Measurements from ENCODE around the gene NRIP2.

NRIP2 gene

DNA sequence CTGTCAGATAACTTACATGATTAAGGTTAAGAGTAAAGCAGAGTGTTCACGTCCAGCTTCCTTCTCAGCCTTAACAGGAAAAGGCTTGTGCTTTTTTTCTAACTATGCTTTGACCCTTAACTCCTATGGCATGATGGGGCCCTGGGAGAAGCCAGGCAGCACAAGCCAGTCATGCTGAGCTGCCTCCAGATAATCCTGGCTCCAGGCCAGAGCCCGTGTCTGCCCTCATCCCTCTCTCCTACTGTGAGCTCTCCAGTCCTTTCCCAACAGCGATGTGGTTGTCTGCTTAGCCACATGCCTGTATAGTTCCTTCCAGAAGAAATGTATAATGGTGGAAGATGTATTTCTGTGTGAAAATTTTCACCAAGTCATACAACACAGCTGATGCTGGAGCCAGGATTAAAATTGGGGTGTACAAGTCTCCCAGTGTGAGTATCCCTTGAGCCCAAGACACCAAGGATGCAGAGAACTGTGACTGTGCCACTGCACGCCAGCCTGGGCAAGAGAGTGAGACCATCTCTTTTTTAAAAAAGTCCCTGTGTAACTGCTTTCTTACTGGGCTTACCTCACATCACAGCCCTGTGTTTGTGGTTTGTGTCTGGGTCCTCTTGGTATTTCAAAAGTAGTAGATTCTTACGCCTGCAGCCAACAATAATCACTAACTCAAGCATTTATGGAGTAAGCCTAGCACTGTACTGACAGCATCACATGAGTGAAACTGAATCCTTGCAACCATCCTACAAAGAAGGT is 30.3 kb downstream of the NRIP2 start:
- DNase-seq (ENCODE audit: low read depth), result no peak

DNA sequence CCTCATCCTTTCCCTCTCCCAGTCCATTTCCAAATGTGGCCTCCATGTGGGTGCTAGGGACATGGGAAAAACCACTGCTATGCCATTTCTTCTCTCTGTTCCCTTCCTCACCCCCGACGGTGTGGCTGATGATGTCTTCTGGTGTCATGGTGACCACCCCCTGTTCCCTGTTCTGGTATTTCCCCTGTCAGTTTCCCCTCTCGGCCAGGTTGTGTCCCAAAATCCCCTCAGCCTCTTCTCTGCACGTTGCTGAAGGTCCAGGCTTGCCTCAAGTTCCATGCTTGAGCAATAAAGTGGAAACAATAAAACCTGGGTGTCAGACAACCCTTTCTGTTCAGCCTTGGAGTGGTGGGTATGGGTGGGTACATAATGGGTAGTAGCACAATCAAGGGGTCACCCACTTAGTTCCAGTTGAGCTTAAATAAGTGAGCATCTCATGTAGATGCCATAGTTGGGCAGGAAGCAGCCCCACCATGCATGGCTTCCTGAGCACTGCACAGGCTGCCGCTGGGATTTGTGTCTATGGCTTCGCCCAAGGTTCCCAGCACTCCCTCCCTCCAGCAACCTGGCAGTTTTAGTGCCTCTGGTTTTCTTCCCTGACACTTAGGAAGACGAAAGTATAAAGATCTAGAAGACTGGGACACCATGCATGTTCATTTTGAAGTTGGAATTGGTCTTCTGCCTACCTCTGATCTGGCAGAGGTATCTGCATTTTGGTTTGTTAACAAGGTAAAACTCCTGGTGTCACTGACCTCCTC is 31.0 kb downstream of the NRIP2 start:
- DNase-seq (ENCODE audit: low read depth), result no peak

DNA sequence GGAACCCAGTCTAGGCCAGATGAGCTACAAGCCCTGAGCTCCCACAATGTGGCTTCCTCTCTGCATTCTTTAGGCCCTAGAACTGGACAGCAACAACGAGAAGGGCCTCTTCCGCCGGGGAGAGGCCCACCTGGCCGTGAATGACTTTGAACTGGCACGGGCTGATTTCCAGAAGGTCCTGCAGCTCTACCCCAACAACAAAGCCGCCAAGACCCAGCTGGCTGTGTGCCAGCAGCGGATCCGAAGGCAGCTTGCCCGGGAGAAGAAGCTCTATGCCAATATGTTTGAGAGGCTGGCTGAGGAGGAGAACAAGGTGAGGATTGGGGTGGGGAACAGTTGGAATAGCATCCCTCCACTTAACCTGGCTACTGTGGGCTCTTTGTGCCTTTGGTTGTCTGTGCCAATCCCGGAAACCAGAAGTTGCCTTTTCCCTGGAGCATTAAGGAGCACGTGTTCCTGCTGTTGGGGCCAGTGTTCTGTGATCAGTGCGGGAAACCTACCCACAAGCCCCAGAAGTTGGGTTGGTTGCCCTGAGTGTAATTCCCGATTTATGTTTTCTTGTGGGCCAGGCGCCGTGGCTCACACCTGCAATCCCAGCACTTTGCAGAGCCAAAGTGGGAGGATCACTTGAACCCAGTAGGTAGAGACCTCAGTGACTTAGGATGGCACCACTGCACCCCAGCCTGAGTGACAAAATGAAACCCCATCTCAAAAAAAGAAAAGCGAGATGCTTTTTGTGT is 33.6 kb downstream of the NRIP2 start:
- no peak for DNase-seq (ENCODE audit: low read depth)

DNA sequence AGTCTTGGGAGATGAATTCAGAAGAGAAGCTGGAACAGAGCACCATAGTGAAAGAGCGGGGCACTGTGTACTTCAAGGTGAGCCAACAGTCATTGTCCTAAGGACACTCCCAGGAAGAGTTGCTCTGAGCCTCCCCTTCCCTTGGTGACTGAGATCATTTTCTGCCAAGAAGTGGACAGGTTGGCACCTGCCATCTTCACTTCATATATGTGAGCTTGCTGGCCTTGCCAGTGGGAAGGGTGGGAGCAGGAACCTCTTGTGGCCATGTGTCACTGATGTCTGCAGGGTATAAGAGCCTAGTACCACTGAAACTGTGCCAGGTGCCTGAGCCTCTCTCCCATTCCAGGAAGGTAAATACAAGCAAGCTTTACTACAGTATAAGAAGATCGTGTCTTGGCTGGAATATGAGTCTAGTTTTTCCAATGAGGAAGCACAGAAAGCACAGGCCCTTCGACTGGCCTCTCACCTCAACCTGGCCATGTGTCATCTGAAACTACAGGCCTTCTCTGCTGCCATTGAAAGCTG is 34.7 kb downstream of the NRIP2 start:
- DNase-seq (ENCODE audit: low read depth), result no peak

DNA sequence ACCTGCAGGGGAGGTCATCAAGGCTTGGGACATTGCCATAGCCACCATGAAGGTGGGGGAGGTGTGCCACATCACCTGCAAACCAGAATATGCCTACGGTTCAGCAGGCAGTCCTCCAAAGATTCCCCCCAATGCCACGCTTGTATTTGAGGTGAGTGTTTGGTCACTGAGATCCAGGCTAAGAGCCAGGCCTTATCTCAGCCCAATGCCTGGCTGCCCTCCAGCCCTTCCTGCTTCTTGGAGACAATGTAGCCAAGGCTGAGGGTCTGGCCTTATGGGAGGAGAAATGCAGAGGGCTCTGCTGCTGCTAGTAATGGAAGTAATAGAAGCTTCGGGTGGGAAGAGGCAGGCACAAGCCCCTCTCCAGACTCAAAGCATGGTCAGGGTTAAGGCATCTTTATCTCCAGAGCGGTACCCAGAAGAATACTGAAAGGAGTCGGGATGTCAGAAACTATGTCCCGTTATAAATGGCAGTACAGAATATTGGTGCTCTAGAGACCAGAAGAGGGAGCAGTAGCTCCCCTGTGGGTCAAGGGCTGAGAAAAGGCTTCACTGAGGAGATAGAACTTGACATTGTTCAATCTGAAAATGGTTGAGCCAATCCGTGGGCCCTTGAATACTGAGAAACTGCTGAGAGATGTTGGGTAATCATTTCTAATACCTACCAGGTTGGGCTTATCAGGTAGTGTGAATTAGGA is 37.0 kb downstream of the NRIP2 start:
- no peak for DNase-seq (ENCODE audit: low read depth)

DNA sequence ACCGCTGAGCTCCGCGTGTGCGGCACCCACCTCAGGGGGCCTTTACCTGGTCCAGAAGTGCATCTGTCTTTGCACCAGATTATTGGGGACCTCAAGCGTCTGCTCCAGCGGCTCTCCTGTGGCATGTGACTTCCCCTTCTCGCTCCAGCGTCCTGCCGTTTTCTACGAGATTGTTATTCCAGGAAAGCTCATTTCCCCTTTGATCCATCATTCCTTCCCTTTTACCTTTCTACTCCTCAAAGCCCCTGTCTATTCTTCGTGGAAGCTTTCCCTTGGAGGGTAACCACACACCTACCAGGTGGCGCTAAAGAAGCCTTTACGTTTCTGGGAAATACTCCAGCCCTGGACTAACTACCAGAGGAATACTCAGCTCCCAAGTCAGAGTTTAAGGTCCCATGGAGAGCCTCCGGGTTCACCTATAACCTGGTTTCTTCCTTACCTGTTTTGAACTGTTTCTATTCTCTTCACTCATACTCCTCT is 38.6 kb downstream of the NRIP2 start:
- no peak for DNase-seq (ENCODE audit: low read depth)

DNA sequence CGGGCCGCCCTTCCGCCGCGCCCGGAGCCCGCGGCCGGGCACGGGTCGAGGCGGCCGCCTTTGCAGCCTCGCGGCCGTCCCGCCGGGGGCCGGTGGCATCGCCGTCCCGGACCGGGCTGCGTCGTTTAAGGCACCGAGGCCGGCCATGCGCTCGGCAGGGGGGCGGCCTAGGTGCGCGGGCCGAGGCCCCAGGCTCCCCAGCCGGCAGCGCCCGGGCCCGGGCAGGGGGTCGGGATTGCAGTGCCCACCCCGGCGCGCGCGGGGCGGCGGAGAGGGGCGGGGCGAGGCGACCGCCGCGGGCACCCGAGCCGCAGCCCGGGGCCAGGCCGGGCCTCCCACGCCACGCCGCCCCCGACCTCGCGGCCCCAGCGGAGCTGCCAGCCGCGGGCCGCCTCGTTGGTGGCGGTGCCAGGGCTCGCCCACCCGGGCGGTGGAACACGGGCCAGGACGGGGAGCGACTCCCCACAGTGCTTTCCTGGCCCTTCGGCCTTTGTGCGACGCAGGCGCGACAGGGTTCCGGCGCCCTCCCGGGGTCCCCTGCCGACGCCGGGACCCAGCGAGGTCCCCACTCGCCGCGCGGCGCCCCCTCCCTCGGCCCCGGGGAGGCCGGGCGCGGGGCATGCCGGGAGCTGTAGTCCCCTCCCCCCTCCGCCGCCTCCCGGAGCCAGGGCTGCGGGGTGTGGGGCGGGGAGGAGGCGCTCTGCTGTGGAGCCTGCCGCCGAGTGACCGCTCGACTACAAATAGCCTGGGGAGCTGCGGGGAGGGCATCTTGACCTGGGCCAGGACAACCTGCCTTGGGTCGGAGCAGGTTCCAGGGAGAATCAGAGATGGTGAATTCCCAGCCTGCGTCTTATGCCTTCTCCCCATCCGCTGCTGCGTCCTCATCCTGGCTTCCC is 39.3 kb downstream of the NRIP2 start:
- peak; percentile 54 for DNase-seq (ENCODE audit: low read depth)

DNA sequence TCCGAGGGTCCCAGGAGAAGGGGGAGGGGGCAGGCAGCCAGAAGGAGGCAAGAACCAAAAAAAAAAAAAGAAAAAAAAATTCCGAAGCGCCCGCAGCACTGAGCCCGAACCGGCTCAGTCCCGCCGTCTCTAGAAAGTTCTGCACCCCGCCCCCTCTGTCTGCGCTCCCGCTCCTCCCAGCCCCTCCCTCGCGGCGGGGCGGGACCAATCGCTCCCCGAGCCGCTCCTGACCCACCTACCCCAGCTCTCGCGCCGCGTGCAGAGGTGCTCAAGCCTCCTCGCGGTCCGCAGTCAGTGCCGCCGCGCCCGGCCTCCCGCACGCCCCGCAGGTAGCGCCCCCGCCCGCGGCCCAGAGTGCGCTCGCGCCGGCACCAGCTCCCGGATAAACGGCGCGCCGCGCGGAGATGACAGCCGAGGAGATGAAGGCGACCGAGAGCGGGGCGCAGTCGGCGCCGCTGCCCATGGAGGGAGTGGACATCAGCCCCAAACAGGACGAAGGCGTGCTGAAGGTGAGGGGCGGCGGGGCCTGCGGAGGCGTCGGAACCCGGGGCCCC is 40.0 kb downstream of the NRIP2 start, which contains the start of gene FKBP4:
FKBP4 (plus strand) TSS at position 235 of the 554 bp plus-strand sequence; CDS start at position 405, 170 bp downstream.
- DNase-seq (ENCODE audit: low read depth), result peak; percentile 82

DNA sequence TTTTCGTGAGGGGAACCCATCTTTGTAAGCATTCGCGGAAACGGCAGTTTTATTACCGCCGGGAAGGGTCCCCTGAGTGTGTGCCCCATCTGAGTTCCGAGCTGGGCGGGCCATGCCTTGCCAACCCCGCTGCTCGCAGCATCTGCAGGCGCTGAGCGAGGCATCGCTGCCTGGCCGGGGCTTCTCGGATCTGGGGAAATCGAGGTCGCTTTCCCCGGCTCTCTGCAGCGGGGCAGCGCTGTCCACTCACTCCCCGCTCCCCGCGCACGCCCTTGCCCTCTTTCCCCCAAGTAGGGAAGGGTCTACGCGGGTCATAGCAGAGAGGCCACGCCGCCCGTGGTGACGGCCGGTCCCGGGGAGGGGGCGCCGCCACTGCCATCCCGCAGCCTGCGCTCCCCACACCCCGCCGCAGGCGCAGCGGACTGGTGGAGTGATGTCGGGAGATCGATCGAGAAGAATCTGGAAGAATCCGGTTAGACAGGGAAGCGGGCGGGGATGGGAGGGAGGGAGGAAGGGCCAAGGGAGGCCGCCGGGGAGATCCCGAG is 40.6 kb downstream of the NRIP2 start:
- no peak for DNase-seq (ENCODE audit: low read depth)

DNA sequence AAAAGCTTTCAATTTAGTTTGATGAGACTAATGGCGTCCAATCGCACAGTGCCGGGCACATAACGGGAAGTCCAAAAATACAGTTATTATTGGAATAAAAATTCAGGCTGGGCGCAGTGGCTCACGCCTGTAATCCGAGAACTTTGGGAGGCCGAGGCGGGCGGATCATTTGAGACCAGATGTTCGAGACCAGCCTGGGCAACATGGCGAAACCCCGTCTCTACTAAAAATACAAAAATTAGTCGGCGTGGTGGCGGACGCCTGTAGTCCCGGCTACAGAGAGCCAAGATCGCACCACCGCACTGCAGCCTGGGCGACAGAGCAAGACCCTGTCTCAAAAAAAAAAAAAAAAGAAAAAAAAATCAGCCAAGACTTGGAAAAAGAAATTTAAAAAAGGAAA is 41.3 kb downstream of the NRIP2 start:
- no peak for DNase-seq (ENCODE audit: low read depth)

DNA sequence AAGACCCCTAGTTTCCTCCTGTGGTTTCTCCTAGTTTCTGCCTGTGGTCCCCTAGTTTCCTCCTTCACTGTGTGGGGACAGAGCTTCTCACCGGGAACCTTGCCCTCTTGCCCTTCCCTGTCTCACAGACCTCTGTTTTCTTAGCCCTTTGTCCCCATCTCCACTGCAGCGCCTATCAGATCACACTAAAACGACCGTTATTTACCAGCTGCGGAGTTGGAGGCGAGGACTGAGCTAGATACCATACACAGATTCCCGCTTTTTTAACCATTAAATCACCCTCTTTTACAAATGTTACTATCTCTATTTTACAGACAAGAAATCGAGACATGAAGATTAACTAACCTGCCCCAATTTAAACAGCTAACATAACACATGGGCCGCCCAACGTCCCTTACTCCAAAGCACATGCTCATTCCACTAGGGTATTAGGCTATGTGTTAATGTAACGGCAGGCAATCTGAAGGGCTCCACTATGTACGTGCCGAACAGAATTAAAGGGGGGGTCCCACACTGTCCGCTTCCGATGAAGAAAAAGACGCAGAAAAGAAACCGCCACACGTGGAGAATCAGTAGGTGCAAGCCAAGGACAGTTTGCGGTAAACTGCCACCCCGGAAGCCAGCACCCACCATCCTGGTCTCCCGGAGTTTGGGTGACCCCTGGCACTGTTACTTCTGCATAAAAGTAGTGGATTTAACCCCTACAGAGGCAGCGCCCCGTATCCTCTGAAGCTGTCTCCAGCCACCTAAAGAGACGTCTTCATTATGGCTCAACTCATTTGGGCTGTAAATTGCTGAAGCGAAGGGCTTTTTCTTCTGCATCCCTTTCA is 41.9 kb downstream of the NRIP2 start:
- no peak for DNase-seq (ENCODE audit: low read depth)

DNA sequence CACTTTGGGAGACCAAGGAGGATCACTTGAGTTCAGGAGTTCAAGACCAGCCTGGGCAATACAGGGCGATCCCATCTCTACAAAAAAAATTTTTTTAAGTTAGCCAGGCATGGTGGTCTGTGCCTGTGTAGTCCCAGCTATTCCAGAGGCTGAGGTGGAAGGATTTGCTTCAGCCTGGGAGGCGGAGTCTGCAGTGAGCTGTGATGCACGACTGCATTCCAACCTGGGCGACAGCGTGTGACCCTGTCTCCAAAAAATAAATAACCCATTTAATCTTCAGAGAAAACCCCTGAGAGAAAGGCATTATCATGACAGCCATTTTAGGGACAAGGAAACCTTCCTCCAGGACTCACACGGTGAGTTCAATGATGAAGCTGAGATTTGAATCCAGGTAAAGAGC is 43.7 kb downstream of the NRIP2 start:
- DNase-seq (ENCODE audit: low read depth), result no peak

DNA sequence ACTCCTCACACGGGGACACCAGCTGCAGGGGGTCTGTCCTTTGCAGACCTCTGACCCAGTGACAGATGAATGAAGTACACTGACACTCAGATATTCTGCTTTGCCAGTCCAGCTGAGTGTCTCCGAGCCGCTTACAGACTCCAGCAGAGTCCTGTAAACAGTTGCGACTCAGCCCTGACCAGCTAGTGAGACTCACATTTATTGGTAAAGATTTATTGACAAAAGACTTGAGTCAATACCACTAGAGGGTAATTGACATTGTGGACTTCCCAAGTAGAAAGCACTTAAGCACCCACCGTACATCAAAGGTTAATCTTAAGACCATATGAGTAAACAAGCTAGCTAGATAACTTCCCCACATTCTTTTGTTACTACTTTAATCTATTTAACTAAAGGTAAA is 49.8 kb downstream of the NRIP2 start:
- no peak for DNase-seq (ENCODE audit: low read depth)

DNA sequence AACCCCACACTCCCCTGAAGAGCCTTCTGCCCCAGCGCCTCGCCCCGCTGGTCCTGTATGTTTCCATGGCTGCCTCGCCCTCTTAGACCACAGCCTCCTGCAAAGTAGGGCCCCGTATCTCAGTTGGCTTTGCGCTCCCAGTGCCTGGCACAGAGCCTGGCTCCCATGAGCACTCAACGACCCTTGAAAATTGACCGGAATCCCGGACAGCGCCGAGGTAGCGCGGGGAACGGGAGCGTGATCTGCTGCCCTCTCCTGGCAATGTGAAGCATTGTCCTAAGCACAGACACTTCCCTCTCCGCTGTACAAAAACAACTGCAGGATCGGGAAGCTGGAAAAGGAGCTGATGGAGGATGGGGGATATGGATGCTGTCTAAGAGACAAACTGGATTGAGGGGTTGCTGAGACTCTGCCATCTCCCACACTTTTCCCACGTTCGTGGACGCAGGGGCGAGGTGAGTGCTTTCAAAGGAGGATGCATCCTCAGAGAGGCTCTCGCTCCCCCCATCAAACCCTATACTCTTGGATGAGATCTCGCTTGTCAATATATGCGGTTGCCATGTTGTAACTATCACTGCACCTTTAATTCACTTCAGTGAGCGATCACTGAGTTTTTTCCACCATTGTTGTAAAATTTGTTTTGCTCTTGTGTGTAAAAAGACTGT is 50.8 kb downstream of the NRIP2 start:
- peak; percentile 21 for DNase-seq (ENCODE audit: low read depth)

DNA sequence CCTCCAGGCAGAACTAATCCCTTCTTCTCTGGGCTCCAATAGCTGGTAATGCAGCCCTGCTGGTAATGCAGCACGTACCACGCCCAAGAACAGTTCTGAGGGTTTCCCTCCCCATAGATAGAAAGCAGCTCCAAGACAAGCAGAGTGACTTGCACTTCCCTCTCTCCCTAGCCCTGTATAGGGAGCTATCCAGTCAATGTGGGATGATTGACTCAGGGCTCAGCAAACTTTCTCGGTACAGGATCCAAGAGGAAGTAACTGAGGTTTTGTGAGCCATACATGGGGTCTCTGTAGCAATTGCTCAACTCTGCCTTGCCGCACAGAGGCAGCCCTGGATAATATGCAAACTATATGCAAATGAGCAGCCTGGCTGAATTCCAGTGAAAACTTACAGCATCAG is 55.6 kb downstream of the NRIP2 start:
- no peak for DNase-seq (ENCODE audit: low read depth)

DNA sequence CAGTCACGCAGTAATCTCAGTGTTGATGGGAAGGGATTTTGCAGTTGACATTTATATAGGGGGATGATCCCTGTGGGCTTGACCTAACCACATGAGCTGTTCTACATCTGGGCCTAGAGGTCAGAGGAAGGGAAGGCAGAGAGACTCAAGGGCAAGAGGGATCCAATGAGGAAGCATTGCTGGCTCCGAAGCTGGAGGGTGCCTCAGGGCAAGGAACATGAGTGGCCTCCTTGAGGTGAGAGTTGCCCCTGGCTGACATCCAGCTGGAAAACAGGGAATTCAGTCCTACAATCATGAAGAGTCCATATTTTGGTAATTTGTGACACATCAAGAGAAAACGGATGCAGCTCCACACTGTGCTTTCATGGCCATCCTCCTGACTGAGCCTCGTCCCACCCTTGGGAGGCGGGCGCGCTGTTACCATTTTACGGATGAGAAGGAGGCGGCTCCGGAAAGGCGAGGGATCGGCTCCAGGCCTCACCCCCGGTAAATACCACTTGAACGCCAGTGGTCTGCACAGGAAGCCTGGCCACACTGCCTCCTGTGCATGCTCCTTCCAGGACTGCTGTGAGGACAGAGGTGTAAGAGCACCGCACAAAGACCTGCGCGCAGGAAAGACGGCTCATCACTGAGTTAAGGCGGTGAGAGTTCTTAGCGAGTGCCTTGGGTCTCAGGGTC is 58.6 kb downstream of the NRIP2 start:
- DNase-seq (ENCODE audit: low read depth), result no peak

DNA sequence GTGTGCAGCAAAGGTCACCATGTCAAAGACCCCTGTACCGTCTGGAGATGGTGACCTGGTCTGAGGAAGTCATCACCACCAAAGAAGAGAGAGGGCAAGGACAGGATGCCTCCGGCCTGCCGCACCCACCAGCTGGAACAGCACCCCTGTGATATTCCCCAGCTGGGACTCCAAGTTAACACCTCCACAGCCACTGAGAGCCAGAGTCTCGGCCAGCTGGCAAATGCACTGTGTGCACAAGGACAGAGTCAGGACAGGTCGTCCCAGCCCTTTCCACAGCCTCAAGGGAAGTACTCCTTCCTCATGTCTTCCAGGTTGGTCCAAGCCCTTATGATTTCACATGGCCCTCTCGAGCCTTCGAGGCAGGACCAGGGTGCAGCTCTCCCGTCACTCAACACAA is 59.4 kb downstream of the NRIP2 start:
- DNase-seq (ENCODE audit: low read depth), result no peak

Data from stimulated activated CD8-positive, alpha-beta memory T cell treated with anti-CD3 and anti-CD28 coated beads, Interleukin-12 subunit alpha, Interleukin-12 subunit beta, amount 100 ng/mL, for 1 hour (primary cell).